GM19452 (cell line): ENCODE measurements around the gene ZC2HC1B.
A peak's percentile ranks its signal among the peaks of the same experiment; 100 is the strongest.
"Not testable (repeated sequence)": the region's sequence is repeated elsewhere in the genome, so short reads cannot be mapped to it uniquely, and the experiment has no call there.

ENCODE experiments used
- ATAC-seq: cut with Tn5 transposase; IDR thresholded peaks from one replicate; pipeline ENCODE4 v1.9.1; 2021; ENCODE audit not compliant: unreplicated experiment

ZC2HC1B gene

GRCh38 chr6:143867236-143867635 is 3.0 kb downstream of the ZC2HC1B start:
- ATAC-seq: no peak

DNA sequence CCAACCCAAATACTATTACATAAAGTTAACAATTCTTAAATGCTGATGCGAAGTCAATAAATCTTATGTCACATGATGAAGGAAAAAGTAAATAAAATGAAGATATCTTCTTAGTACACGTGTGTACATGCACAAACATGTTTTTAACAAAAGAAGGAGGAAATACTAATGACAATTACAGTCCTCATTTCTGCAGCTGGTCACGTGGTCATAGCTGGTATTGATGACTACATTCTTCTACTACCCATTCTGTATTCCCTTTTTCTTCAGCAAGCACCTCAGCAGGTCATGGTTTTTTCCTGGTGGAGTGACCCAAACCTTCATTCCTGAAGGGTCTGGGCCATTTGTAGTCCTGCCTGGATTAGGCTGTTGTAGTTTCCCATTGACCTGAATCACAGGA is 4.5 kb downstream of the ZC2HC1B start:
- not testable (repeated sequence) for ATAC-seq

- not testable (repeated sequence) for ATAC-seq
Observed at GRCh38 chr6:143871202-143871730, 7.0 kb downstream of the ZC2HC1B start.

GRCh38 chr6:143872201-143872600 is 7.9 kb downstream of the ZC2HC1B start:
- peak; percentile 84 for ATAC-seq

GRCh38 chr6:143873600-143873999 is 9.3 kb downstream of the ZC2HC1B start:
- ATAC-seq: not testable (repeated sequence)

DNA sequence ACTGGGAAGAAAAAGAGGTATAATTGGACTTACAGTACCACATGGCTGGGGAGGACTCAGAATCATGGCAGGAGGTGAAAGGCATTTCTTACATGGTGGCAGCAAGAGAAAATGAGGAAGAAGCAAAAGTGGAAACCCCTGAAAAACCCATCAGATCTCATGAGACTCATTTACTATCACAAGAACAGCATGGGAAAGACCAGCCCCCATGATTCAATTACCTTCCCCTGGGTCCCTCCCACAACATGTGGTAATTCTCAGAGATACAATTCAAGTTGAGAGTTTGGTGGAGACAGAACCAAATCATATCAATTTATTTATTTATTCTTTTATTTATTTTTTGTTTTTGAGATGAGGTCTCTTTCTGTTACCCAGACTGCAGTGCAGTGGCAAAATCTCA is 10.2 kb downstream of the ZC2HC1B start:
- not testable (repeated sequence) for ATAC-seq

- no peak for ATAC-seq
Observed at GRCh38 chr6:143877584-143878271, 13.5 kb downstream of the ZC2HC1B start.

DNA sequence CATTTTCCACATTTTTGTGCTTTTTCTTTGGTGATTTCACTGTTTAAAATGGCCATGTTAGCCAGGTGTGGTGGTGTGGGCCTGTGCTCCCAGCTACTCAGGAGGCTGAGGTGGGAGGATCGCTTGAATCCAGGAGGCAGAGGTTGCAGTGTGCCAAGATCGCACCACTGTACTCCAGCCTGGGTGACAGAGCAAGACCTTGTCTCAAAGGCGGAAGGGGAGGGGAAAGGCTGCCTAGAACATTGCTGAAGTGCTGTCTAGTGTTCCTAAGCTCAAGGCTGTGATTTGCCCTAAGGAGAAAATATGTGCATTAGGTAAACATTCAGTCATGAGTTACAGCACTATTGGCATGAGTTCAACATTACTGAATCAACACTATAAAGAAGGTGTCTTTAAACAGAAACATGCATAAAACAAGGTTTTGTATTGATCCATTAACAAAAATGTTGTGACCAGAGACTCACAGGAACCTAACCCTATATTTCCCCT is 14.0 kb downstream of the ZC2HC1B start:
- no peak for ATAC-seq

- ATAC-seq: no peak
Observed at GRCh38 chr6:143880412-143880811, 16.1 kb downstream of the ZC2HC1B start.

DNA sequence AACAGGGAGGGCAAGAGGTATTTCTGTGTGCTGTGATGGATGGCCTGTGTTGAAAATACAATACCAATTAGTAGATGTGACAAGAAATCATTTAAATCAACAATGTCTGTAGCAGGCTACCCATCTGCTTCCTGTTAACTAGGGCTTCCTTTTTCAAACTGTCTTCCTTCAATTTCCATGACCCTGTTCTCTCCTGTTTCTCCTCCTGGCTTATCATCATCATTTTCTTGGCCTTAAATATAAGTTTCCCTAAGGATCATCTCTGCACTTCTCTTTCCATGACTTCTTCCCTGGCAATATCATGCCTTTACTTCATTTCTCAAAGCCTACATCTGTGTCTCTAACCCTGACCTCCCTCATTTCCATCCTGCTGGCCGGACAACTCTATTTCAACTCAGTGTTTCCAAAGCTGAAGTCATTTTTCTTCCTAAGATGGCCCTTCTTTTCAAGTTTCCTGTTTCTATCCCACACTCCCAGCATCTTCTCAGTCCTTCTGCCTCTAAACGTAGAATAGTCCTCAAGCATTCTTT is 18.2 kb downstream of the ZC2HC1B start:
- no peak for ATAC-seq

DNA sequence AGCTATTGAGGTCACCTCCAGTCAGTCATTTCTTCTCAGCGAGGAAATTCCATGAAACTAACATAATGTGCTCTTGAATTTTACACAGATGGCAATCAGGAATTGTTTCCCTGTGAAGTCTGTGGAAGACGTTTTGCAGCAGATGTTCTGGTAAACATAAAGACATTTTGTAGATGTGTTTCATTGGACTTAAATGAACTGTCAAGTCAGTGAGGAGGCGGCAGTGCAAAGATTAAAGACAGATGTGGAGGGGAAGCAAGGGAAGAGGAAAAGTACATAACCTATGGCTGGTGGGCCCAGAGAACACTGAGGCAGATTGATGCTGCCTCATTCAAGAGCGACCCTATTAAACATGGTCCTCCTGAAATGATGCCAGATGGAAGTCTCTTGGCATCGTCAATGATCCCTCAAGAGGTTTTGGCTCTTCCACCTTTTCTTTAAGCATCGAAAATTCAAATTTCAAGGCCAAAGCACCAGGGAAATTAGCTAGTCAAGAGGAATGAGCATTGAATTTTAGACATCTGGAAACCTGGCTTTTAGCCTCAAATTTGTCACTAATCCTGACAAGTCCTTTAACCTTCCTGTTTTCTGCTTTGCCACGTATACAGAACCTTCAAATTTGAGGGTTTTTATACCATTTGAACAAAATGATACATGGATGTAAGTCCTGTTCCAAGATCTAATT is 20.1 kb downstream of the ZC2HC1B start:
- no peak for ATAC-seq

DNA sequence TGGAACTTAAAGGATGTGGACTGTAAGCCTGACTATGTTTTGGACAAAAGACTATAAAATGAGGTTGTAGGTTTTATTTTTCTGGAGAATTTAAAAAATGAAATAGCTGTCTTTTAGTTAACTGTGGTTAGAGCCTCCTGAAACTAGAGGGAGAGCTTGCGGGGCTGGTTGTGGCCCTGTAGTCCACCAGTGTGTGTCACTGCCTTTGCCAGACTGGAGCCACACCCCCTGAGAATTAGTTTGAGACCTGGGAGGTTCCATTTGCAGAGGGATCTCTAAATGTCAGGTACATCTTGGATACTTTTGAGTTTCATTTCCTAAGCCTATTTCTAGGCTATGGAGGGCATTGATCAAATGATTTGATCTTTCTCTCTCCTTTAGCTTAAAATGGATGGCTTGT is 20.8 kb downstream of the ZC2HC1B start:
- ATAC-seq: no peak

- no peak for ATAC-seq
Observed at GRCh38 chr6:143894655-143895054, 30.4 kb downstream of the ZC2HC1B start.

DNA sequence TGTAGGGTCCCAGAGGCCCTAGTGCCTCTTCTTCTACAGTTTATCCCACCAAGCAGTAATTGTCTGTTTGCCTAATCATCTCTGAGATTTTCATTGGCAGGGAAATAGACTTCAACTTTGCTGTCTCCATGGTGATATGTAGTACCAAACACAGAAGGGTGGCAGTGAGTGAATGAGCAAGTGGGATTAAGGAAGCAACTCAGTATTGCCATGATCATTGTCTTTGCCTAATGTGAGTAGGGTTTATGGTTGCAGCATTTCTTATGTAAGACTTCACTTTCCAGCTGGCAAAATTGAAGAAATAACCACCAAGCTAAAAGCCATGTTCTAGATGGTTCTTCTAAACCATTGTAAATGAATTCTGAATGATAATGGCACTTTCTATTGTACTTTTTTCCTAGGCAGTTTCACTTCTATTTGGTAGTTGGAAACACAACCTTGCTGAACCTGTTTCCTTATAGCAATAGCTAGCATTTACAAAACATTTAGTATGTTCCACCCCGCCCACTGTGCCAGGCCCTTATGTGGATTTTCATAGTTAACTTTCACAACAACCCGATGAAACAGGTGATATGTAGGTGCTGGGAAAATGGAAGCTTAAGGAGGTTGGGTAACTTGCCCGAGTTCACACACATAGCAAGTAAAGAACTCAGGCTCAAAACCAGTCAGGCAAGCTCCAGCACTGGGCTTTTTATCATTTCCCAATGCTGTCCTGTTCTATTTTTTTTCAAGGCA is 32.0 kb downstream of the ZC2HC1B start:
- no peak for ATAC-seq

DNA sequence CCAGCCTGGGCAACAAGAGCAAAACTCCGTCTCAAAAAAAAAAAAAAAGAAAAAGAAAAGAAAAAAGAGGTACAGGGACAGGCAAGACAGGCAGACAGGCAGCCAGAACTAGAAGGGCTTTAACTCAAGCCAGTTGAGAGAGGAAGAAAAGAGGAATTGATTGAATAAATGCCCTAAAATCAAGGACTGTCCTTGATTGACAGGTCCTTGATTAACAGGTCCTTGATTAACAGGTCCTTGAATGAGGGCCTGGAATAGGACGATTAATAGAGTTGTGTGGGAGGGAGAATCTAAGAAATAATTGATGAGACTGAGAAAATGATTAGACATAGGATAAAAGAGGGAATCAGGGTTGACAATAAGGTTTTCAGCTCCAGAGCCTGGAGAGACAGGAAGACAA is 36.1 kb downstream of the ZC2HC1B start:
- ATAC-seq: no peak

GRCh38 chr6:143901885-143902750 is 37.8 kb downstream of the ZC2HC1B start:
- ATAC-seq: peak; percentile 91

- ATAC-seq: no peak
Observed at GRCh38 chr6:143902827-143903226, 38.6 kb downstream of the ZC2HC1B start.

DNA sequence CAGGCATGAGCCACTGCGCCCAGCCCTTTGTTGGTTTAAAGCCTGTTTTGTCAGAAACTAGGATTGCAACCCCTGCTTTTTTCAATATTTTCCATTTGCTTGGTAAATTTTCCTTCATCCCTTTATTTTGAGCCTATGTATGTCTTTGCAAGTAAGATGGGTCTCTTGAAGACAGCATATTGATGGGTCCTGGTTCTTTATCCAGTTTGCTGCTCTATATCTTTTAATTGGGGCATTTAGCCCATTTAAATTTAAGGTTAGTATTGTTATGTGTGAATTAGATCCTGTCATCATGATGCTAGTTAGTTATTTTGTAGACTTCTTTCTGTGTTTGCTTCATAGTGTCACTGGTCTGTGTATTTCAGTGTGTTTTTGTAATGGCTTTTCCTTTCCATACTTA is 46.8 kb downstream of the ZC2HC1B start:
- ATAC-seq: no peak

DNA sequence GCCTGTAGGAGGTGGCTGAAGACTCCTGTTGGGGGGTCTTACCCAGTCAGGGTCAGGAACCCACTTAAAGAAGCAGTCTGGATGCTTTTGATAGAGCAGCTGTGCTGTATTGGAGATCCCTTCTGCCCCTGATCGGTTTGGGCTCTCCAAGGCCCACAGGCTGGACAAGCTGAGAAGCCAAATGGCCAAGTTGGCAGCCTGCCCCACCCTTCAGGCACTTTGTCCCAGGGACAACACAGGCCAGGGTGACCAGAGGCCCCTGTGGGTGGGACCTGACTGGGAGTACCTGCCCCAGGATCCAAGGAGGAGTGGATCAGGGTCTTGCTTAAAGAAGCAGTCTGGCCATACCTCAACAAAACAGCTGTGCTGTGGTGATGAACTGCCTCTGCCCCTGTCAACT is 48.4 kb downstream of the ZC2HC1B start:
- ATAC-seq: no peak

DNA sequence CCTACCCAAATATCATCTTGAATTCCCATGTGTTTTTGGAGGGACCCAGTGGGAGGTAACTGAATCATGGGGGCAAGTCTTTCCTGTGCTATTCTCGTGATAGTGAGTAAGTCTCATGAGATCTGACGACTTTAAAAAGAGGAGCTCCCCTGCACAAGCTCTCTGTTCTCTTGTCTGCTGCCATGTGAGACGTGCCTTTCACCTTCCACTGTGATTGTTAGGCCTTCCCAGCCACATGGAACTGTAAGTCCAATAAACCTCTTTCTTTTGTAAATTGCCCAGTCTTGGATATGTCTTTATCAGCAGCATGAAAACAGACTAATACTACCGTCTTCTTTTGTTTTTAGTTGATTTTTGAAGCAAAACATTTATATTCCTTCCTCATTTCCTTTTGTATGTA is 52.8 kb downstream of the ZC2HC1B start:
- ATAC-seq: not testable (repeated sequence)
